ENCODE data around the gene CAMK1G. TPM values are rescaled to one million over a fixed set of nuclear protein-coding genes. Genes with fewer than 3 reads are reported as not detected.

Gene CAMK1G
- total and polyA plus RNA-seq, 2 experiments from 2014 or later = 0.32 to 0.76 TPM

- H3K9me3 Mint-ChIP-seq = no peaks in the 10 kb centered on the region
- peaks cover 10% of the 10 kb centered on the region for H3K27me3 Mint-ChIP-seq (ENCODE audit: insufficient read depth, low read depth, poor library complexity)
- H4K20me1 ChIP-seq (replicated peaks; ENCODE audit: insufficient read depth) = no peaks in the 10 kb centered on the region
- H3K27ac ChIP-seq (ENCODE audit: low read depth) = no peak overlapping the region
- no peaks in the 10 kb centered on the region for H3F3A ChIP-seq (replicated peaks; ENCODE audit: low read depth)
- H3K4me1 ChIP-seq (ENCODE audit: insufficient read depth) = no peaks in the 10 kb centered on the region
- no peak for DNase-seq (ENCODE audit: low spot score)
- no peak for TF ChIP-seq ZNF331 (CRISPR knock-in tag; IDR thresholded peaks at IDR 0.05; ENCODE audit: low read depth)
- TF ChIP-seq CREB1 (CRISPR knock-in tag; IDR thresholded peaks at IDR 0.05; ENCODE audit: low read depth) = no peak
- no peak for TF ChIP-seq POLR2AphosphoS5 (IDR thresholded peaks at IDR 0.05; ENCODE audit: low read depth)
- TF ChIP-seq STAT1 (IDR thresholded peaks at IDR 0.05; ENCODE audit: unreplicated experiment) = no peak
- TF ChIP-seq CTCF (conservative IDR thresholded peaks at IDR 0.05; ENCODE audit: low read depth in 2 of 2) = no peak
- TF ChIP-seq NANOG (IDR thresholded peaks at IDR 0.05; ENCODE audit: borderline replicate concordance) = no peak
- no peak for TF ChIP-seq REST (IDR thresholded peaks at IDR 0.05; ENCODE audit: unreplicated experiment)
- no peak for TF ChIP-seq ETS1 (IDR thresholded peaks at IDR 0.05)
- TF ChIP-seq EZH2phosphoT487 (IDR thresholded peaks at IDR 0.05; ENCODE audit: unreplicated experiment) = no peak
- TF ChIP-seq ZNF114 (CRISPR knock-in tag; IDR thresholded peaks at IDR 0.05) = no peak
- TF ChIP-seq JUNB (IDR thresholded peaks at IDR 0.05; ENCODE audit: unreplicated experiment) = no peak
- no peak for TF ChIP-seq EZH2 (IDR thresholded peaks at IDR 0.05; ENCODE audit: low read depth, unreplicated experiment)
- TF ChIP-seq ZNF462 (CRISPR knock-in tag; IDR thresholded peaks at IDR 0.05) = no peak
- H3K9me2 ChIP-seq (ENCODE audit: insufficient read depth) = no peaks in the 10 kb centered on the region
- no peak overlapping the region for H3K4me2 ChIP-seq
- no peaks in the 10 kb centered on the region for H3K36me3 ChIP-seq (ENCODE audit: insufficient read depth)
- H2AFZ ChIP-seq = no peak overlapping the region
- no peak overlapping the region for H3K4me3 ChIP-seq
- no peak overlapping the region for H3K27ac Mint-ChIP-seq
- no peak overlapping the region for H3K4me3 Mint-ChIP-seq
- no peaks in the 10 kb centered on the region for H3K27me3 ChIP-seq (ENCODE audit: insufficient read depth)
- no peak for ATAC-seq
- H3K36me3 Mint-ChIP-seq (ENCODE audit: low read depth) = no peaks in the 10 kb centered on the region; the same call in 2 of the 3 replicates
- peaks cover 3% of the 10 kb centered on the region; the same call in 1 of the 3 replicates for H3K4me1 Mint-ChIP-seq
- H3K79me2 ChIP-seq (replicated peaks; ENCODE audit: insufficient read depth) = no peaks in the 10 kb centered on the region
Measured at GRCh38 chr1:209620487-209620884, 37.0 kb downstream of the CAMK1G start.
